ENCODE measurements around the gene LPIN1. TPM values are rescaled to one million over a fixed set of nuclear protein-coding genes. Genes with fewer than 3 reads are reported as not detected.
"Not testable (repeated sequence)": the region's sequence is repeated elsewhere in the genome, so short reads cannot be mapped to it uniquely, and the experiment has no call there.

LPIN1 gene
- total RNA-seq, 1 experiment from 2014 or later = 11.9 TPM

GRCh38 chr2:11759182-11759975 is 12.9 kb downstream of the LPIN1 start:
- not testable (repeated sequence) for DNase-seq (ENCODE audit: extremely low read depth, low read depth)

GRCh38 chr2:11761259-11761658 is 14.8 kb downstream of the LPIN1 start:
- DNase-seq (ENCODE audit: extremely low read depth, low read depth) = no peak

GRCh38 chr2:11762031-11762430 is 15.6 kb downstream of the LPIN1 start:
- DNase-seq (ENCODE audit: extremely low read depth, low read depth) = no peak

GRCh38 chr2:11762799-11763461 is 16.5 kb downstream of the LPIN1 start:
- no peak for DNase-seq (ENCODE audit: extremely low read depth, low read depth)

- no peak for DNase-seq (ENCODE audit: extremely low read depth, low read depth)
Observed at GRCh38 chr2:11764359-11764758, 17.9 kb downstream of the LPIN1 start.

GRCh38 chr2:11764920-11765319 is 18.5 kb downstream of the LPIN1 start:
- DNase-seq (ENCODE audit: extremely low read depth, low read depth) = no peak

GRCh38 chr2:11765501-11765900 is 19.1 kb downstream of the LPIN1 start:
- DNase-seq (ENCODE audit: extremely low read depth, low read depth) = no peak

- DNase-seq (ENCODE audit: extremely low read depth, low read depth) = no peak
Observed at GRCh38 chr2:11766016-11766415, 19.6 kb downstream of the LPIN1 start.

- DNase-seq (ENCODE audit: extremely low read depth, low read depth) = no peak
Observed at GRCh38 chr2:11767779-11768178, 21.3 kb downstream of the LPIN1 start.

GRCh38 chr2:11768946-11769345 is 22.5 kb downstream of the LPIN1 start:
- DNase-seq (ENCODE audit: extremely low read depth, low read depth) = no peak

GRCh38 chr2:11769516-11769915 is 23.1 kb downstream of the LPIN1 start:
- no peak for DNase-seq (ENCODE audit: extremely low read depth, low read depth)

GRCh38 chr2:11770531-11771188 is 24.2 kb downstream of the LPIN1 start:
- DNase-seq (ENCODE audit: extremely low read depth, low read depth) = no peak

GRCh38 chr2:11771971-11772615 is 25.7 kb downstream of the LPIN1 start:
- DNase-seq (ENCODE audit: extremely low read depth, low read depth) = no peak

GRCh38 chr2:11773111-11773510 is 26.7 kb downstream of the LPIN1 start:
- no peak for DNase-seq (ENCODE audit: extremely low read depth, low read depth)

GRCh38 chr2:11773747-11774525 is 27.5 kb downstream of the LPIN1 start:
- no peak for DNase-seq (ENCODE audit: extremely low read depth, low read depth)

- DNase-seq (ENCODE audit: extremely low read depth, low read depth) = no peak
Observed at GRCh38 chr2:11774600-11774999, 28.2 kb downstream of the LPIN1 start.

- no peak for DNase-seq (ENCODE audit: extremely low read depth, low read depth)
Observed at GRCh38 chr2:11775384-11775783, 29.0 kb downstream of the LPIN1 start.

- DNase-seq (ENCODE audit: extremely low read depth, low read depth) = no peak
Observed at GRCh38 chr2:11777066-11777782, 30.8 kb downstream of the LPIN1 start.

GRCh38 chr2:11777886-11778415 is 31.5 kb downstream of the LPIN1 start:
- DNase-seq (ENCODE audit: extremely low read depth, low read depth) = no peak
